Activated CD4-positive, alpha-beta T cell treated with anti-CD3 and anti-CD28 coated beads for 48 hours (primary cell): Measurements from ENCODE around the gene APOBEC3B.
A peak's percentile ranks its signal among the peaks of the same experiment; 100 is the strongest.
"Not testable (repeated sequence)": the region's sequence is repeated elsewhere in the genome, so short reads cannot be mapped to it uniquely, and the experiment has no call there.

Source experiments
- DNase-seq: peaks from one replicate; pipeline ENCODE4 v3.0.0-alpha.2; 2020

The APOBEC3B gene

GRCh38 chr22:38981992-38982927 is at the start of gene APOBEC3B:
Gene APOBEC3B, plus strand, starts transcription at chr22:38982347. Its CDS starts 107 bp downstream, at chr22:38982454.
- peak; percentile 74 for DNase-seq

GRCh38 chr22:38935023-38935422 is 47.1 kb upstream of the APOBEC3B start:
- DNase-seq = no peak

GRCh38 chr22:38935616-38936015 is 46.5 kb upstream of the APOBEC3B start:
- DNase-seq = no peak

GRCh38 chr22:38936562-38936961 is 45.6 kb upstream of the APOBEC3B start:
- no peak for DNase-seq

GRCh38 chr22:38937036-38937435 is 45.1 kb upstream of the APOBEC3B start:
- no peak for DNase-seq

- DNase-seq = no peak
Measured at GRCh38 chr22:38937541-38937940, 44.6 kb upstream of the APOBEC3B start.

- no peak for DNase-seq
Measured at GRCh38 chr22:38938221-38938620, 43.9 kb upstream of the APOBEC3B start.

GRCh38 chr22:38938925-38939324 is 43.2 kb upstream of the APOBEC3B start:
- DNase-seq = no peak

GRCh38 chr22:38940811-38941384 is 41.2 kb upstream of the APOBEC3B start:
- peak; percentile 44 for DNase-seq

- DNase-seq = peak; percentile 86
Measured at GRCh38 chr22:38941488-38941987, 40.6 kb upstream of the APOBEC3B start.

GRCh38 chr22:38942702-38943101 is 39.4 kb upstream of the APOBEC3B start:
- no peak for DNase-seq

GRCh38 chr22:38943201-38943600 is 38.9 kb upstream of the APOBEC3B start:
- no peak for DNase-seq

GRCh38 chr22:38943882-38944281 is 38.3 kb upstream of the APOBEC3B start:
- no peak for DNase-seq

- DNase-seq = no peak
Measured at GRCh38 chr22:38944653-38945052, 37.5 kb upstream of the APOBEC3B start.

- DNase-seq = not testable (repeated sequence)
Measured at GRCh38 chr22:38945706-38946338, 36.3 kb upstream of the APOBEC3B start.

- DNase-seq = no peak
Measured at GRCh38 chr22:38946771-38947170, 35.4 kb upstream of the APOBEC3B start.

- DNase-seq = peak; percentile 68
Measured at GRCh38 chr22:38947321-38948140, 34.6 kb upstream of the APOBEC3B start.

- DNase-seq = no peak
Measured at GRCh38 chr22:38948181-38948940, 33.8 kb upstream of the APOBEC3B start.

GRCh38 chr22:38949889-38950405 is 32.2 kb upstream of the APOBEC3B start:
- no peak for DNase-seq

- no peak for DNase-seq
Measured at GRCh38 chr22:38950527-38951295, 31.4 kb upstream of the APOBEC3B start.

GRCh38 chr22:38951734-38952133 is 30.4 kb upstream of the APOBEC3B start:
- DNase-seq = no peak
